GM19328 (cell line): ENCODE results near the gene MORN1.

ENCODE experiments used
- ATAC-seq: cut with Tn5 transposase; IDR thresholded peaks from one replicate; pipeline ENCODE4 v1.9.1; 2021; ENCODE audit warnings: mild to moderate bottlenecking, moderate library complexity; ENCODE audit not compliant: unreplicated experiment

The MORN1 gene

GRCh38 chr1:2311184-2312032 is 79.9 kb downstream of the MORN1 start:
- no peak for ATAC-seq

DNA sequence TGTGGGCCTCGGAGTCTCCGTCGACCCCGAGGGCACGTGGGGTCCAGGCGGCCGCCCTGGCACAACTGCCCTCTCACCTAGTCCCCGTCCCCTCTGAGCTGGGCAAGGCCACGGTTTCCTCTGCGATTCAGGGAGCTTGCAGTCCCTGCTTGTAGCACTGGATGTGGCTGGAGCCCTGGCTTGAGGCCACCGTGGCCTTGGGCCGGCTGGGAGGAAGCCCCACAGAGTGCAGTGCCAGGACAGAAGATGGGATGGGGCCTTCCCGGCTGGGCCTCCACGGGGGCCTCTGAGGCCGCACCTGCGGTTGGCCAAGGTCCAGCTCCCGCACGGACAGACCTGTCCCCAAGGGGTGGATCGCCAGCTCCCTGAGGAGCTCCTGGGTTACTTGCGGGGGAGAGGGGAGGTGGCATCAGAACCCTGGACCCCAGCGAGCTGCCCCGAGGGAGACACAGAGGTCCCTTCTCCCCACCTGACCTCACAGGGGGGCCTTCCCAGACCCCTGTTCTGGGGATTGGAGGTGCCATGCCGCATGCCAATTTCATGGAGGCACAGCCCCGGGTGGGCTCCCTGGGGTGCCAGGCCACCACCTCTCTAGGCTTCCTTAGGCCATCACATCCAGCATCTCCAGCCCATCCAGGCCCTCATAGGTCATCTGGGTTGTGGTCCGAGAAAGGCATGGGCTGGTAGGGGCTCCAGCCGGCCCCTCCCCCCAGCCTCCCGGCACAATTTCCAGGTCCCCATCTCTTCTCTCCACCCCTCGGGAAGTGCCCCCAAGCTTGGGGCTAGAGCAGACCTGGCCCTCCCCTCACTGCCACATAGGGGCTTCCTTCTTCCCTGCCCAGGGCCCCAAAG is 80.8 kb downstream of the MORN1 start:
- no peak for ATAC-seq

- no peak for ATAC-seq
Observed at GRCh38 chr1:2308844-2309243, 82.5 kb downstream of the MORN1 start.

DNA sequence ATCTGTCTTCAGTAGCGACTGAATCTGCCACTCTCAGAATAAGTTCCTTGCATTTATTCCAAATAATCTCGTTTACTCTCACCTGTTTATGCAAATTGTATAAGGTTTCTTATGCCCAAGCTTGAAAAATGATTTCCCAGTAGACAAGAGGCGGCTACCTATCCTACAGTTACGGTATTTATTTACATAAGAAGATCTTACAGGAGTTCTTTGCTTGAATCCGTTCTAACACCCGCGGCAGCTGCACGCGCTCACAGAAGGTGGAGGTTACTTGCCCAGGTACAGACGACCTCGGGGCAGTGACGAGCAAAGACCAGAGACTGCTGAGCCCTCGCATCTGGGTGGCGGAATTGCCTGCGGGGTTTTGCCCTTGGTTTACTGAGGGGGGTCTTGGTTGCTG is 83.4 kb downstream of the MORN1 start:
- no peak for ATAC-seq

- ATAC-seq = no peak
Observed at GRCh38 chr1:2307064-2307605, 84.2 kb downstream of the MORN1 start.

DNA sequence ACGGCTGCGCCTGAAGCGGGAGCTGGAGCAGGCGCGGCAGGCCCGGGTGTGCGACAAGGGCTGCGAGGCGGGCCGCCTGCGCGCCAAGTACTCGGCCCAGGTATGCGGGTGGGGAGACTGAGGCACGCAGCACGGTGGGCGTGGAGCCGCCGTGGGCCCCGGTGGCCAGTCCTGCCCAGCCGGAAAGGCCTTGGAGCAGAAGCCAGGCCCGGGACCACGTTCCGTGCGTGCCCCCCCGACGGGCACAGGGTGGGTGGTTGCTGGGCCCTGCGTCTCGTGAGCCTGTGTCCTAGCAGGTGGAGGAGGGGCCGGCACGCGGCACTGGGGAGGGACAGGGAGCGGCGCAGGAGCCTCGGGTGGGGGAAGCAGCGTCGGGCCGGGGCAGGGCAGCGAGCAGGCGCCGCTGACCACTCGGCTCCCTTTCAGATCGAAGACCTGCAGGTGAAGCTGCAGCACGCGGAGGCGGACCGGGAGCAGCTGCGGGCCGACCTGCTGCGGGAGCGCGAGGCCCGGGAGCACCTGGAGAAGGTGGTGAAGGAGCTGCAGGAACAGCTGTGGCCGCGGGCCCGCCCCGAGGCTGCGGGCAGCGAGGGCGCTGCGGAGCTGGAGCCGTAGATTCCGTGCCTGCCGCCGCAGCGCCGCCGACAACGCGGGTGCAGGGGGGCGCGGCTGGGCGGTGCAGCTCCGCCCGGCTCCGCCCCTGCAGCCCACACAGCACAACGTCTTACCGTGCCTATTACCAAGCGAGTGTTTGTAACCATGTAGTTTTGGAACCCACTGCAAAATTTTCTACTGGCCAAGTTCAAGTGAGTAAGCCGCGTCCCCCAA is 85.0 kb downstream of the MORN1 start:
- ATAC-seq = no peak

DNA sequence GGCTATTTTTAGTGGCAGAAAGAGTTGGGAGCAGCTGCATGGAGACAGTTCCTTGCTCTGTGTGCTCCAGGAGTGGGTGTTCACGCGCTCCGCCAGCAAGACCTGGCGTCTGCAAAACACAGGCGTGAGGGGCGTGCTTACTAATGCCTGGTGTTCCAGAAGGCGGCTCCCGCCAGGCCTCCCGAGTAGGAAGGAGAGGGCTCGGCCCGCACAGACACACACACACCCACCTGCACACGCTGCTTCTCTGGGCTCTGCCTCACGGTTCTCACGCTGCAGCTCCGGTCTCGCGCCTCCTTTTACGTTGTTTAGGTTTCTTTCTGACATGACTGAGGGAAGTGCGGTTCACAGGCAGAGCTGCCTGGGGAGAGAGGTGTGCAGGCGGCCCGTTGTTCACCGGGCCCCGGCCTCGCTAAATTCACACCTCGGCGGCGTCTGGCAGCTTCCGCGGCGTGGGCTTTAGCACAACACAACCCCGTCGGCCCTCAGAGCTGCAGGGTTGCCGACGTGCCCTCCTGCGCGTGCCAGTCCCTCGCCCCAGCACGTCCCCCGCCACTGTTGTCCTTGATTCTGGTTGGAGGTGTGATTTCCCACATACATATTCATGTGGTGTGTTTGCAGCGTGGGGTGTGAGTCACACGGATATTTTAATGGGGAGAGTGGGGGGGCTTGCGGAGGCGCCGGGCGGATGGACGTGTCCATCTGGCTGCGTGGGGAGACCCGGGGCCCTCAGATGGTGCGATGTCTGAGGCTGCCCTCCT is 86.3 kb downstream of the MORN1 start:
- no peak for ATAC-seq

GRCh38 chr1:2304282-2304681 is 87.1 kb downstream of the MORN1 start:
- no peak for ATAC-seq

DNA sequence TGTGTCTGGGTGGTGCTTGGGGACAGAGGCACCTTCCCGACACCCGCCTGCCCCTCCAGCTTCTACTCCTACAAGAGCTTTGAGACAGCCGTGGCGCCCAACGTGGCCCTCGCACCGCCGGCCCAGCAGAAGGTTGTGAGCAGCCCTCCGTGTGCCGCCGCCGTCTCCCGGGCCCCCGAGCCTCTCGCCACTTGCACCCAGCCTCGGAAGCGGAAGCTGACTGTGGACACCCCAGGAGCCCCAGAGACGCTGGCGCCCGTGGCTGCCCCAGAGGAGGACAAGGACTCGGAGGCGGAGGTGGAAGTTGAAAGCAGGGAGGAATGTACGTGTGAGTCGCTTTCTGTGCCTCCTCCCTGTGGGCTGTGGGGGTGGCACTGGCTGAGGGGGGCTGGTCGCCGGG is 87.6 kb downstream of the MORN1 start:
- no peak for ATAC-seq

DNA sequence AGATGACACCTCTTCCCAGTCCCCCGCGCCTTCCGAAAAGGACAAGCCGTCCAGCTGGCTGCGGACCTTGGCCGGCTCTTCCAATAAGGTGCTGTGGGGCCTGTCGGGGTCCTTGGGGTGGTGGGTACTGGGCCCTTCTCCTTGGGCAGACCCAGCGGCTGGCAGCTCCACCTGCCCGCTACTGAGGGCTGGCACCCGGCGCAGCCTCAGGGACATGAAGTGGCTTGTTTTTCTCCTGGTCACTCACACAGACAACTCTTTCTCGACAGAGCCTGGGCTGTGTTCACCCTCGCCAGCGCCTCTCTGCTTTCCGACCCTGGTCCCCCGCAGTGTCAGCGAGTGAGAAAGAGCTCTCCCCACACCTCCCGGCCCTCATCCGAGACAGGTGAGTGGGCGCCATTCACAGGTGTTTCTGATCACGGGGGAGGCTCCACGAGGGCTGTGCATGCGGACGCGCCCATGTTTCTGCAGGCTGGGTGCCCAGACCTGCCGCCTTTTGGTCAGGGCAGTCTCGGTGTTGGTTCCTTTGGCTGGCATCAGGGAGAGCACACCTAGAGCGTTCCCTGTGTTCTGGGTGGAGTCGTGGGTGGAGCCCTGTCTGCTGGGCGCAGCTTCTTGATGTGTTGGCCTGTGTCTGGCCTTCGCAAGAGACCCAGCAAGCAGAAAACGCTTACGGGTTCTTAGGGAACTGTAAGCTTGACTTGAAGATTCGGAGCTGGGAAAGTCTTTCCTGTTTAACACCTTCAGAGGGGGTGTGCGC is 88.2 kb downstream of the MORN1 start:
- ATAC-seq = no peak

DNA sequence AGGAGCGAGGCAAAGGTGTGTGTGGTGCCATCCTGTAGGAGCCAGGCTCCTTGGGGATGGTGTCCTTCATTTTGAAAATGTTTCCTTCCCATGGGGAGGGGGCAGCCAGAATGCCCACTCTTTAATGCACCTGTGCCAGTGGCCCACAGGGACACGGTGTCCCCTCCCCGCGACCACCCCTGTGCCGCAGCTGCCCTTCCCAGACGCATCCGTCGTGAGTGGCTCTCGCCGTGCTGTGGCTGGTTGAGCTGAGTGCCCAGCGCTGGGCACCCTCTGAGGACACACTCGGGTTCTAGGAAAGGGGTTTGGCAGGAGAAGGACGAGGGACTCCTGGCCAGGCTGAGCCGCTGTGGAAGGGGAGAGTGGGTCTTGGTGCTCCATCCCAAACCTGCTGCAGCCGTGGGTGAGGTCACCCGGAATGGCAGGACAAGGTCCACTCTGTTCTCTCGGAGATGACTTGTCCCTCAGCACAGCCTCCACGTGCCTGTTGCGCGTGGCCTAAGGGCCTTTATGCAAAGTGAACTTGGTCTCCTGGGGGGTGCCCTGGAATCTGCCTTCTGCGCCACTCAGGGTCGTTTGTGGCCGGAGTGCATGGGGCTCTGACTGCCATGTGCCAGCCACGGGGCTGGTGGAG is 88.9 kb downstream of the MORN1 start:
- no peak for ATAC-seq

DNA sequence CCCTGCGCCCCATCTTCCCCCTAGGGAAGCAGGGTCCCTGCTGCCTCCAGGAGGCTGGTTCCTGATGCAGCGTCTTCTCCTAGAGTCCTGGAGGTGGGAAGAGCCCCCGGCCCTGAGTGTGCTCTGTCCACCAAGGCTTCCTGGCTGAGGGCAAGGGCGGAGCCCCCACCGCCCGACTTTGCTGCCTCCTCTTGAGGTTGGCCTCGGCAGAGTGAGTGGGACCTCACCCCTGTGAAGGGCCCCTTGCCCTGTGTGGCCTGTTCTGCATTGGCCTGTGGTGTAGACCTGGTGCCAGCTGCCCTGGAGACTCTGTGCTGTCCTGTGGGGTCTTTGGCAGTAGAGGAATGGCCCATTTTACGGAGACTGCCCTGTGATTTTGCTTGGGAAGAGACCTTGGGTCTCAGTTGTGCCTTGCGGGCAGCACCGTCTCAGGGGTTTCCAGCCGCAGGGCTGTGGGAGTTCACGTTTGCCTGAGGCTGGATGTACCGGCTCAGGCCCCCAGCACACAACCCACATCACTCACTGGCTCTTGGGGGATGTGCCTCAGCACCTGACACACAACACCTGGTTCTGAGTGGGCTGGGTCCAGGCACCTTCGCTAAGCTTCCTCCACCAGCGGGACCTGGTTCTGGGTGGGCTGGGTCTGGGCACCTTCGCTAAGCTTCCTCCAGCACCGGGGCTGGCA is 89.6 kb downstream of the MORN1 start:
- ATAC-seq = no peak

GRCh38 chr1:2300851-2301606 is 90.3 kb downstream of the MORN1 start:
- ATAC-seq = peak; percentile 32

- ATAC-seq = peak; percentile 74
Observed at GRCh38 chr1:2300004-2300771, 91.2 kb downstream of the MORN1 start.

DNA sequence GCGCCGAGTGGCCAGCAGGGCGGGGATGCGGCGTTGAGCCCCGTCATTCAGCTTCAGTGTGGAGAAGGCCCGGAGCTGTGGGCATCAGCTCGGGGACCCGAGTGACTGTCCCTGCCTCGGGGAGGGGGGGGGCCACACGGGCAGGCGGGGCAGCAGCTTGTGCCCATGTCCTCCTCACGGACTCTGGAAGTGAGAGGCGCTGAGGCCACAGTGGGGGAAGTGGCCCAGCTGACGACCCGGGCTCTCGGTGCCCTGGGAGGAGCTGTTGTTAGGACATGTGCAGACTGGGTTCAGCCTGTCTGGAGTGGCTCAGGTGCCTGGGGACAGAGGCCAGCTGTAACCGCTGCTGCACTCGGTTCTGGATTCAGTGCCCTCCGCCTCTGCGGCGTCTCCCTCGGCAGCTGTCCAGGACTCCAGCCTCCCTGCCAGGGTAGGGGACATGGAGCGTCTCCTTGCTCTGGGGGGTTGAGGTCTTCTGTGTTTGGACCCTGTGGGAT is 92.2 kb downstream of the MORN1 start:
- ATAC-seq = no peak

- ATAC-seq = no peak
Observed at GRCh38 chr1:2298685-2299084, 92.7 kb downstream of the MORN1 start.
